Vagina (tissue), 2 donors: Measurements from ENCODE around the gene MPRIP. TPM values are rescaled to one million over a fixed set of nuclear protein-coding genes. Genes with fewer than 3 reads are reported as not detected.

Experiments
- DNase-seq, 2 donors: peaks; one replicate each; pipeline ENCODE4 v3.0.0-alpha.2; 2017; ENCODE audit errors: extremely low spot score in 2 of 2
- H3K27ac ChIP-seq: fragments of 200-600 bp; sonication (generic); one replicate; pipeline ENCODE4 v1.5.1; 2019
- H3K27me3 ChIP-seq: fragments of 200-600 bp; sonication (generic); one replicate; pipeline ENCODE4 v1.5.1; 2019
- H3K36me3 ChIP-seq, 2 donors: fragments of 200-600 bp; sonication (generic); one replicate each; pipeline ENCODE4 v1.5.1; 2017 to 2019
- H3K4me1 ChIP-seq: fragments of 200-600 bp; sonication (generic); one replicate; pipeline ENCODE4 v1.5.1; 2019
- H3K4me3 ChIP-seq, 2 donors: fragments of 200-600 bp; sonication (generic); 1 replicate in 1 of 2; 2 replicates in 1 of 2; pipeline ENCODE4 v1.5.1; 2016 to 2019
- H3K9me3 ChIP-seq: fragments of 200-600 bp; sonication (generic); one replicate; pipeline ENCODE4 v1.5.1; 2019
- CTCF ChIP-seq, 3 experiments: fragments of 450-650 bp in 2 of 3; fragments of 200-600 bp in 1 of 3; sonication (generic) in 1 of 3; IDR thresholded peaks; one replicate each; pipeline ENCODE4 v1.5.1; 2017 to 2019; ENCODE audit warnings: antibody characterized with exemption in 3 of 3, mild to moderate bottlenecking in 2 of 3, moderate library complexity in 2 of 3
- POLR2A ChIP-seq, 2 donors: fragments of 450-650 bp; IDR thresholded peaks; one replicate each; pipeline ENCODE4 v1.6.1; 2017; ENCODE audit warnings: antibody characterized with exemption in 2 of 2, mild to moderate bottlenecking in 2 of 2, moderate library complexity in 2 of 2
- POLR2AphosphoS5 ChIP-seq, 2 donors: sonication (generic); formaldehyde crosslinking; IDR thresholded peaks; one replicate each; pipeline ENCODE4 v1.9.0; 2017; ENCODE audit warnings: antibody characterized with exemption in 2 of 2, mild to moderate bottlenecking in 2 of 2, low read depth in 1 of 2; ENCODE audit not compliant: insufficient read depth in 1 of 2
- intact Hi-C: fragments of 100-400 bp; cut with DNase I; formaldehyde crosslinking; loops from one replicate; pipeline ENCODE4 v1.15.1; 2023
- total RNA-seq: library from RNA; depleted of rRNA; stranded (reverse); fragments of >200 nt; gene quantifications from one replicate; pipeline ENCODE4 v1.2.3, GENCODE V29; 2016

The MPRIP gene
- total RNA-seq, 1 donor from 2014 or later: 202 TPM

DNA sequence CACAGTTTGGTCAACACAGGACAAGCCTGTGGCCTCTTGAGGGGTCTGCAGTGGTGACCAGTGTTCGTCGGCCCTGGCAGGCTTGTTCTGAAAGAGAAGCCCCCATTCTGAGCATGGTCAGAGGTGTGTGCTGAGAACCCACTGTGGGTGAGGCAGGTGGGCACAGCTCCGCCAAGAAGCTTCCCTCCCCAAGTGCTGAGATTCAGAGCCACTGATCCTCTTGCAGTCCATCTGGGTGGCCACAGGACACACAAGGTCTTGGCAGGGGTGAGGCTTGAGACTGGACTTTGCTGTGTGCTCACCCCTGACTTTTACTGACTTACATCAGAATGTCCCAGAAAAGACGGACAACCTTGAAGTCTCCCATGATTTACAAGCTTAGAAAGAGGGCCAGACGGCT, 18.7 kb downstream of the MPRIP start:
- H3K27ac ChIP-seq: no peak overlapping the region
- no peak for DNase-seq
- intact Hi-C loops: no loop called here

GRCh38 chr17:17061516-17061915, 19.3 kb downstream of the MPRIP start:
- Histone ChIP-seq H3K4me3 (no peak overlapping the region), H3K27ac (no peak overlapping the region), H3K27me3 (no peaks in the 10 kb centered on the region), H3K9me3 (no peaks in the 10 kb centered on the region), H3K36me3 (peaks cover 0 to 6% of the 10 kb centered on the region in 2 donors), H3K4me1 (peaks cover 83% of the 10 kb centered on the region)
- intact Hi-C loops: no loop called here
- DNase-seq: no peak
- no peak for TF ChIP-seq POLR2AphosphoS5 (IDR thresholded peaks at IDR 0.05; ENCODE audit: insufficient read depth in 1 of 2, low read depth in 1 of 2)
- no peak for TF ChIP-seq POLR2A (IDR thresholded peaks at IDR 0.05)
- no peak for TF ChIP-seq CTCF (IDR thresholded peaks at IDR 0.05)

More for the DNA sequence above, 18.7 kb downstream of the MPRIP start:
- Histone ChIP-seq H3K9me3 (no peaks in the 10 kb centered on the region), H3K4me1 (peaks cover 89% of the 10 kb centered on the region), H3K4me3 (no peak overlapping the region), H3K36me3 (peaks cover 0 to 6% of the 10 kb centered on the region in 2 donors), H3K27me3 (no peaks in the 10 kb centered on the region)
- TF ChIP-seq POLR2A (IDR thresholded peaks at IDR 0.05): no peak
- no peak for TF ChIP-seq CTCF (IDR thresholded peaks at IDR 0.05)
- TF ChIP-seq POLR2AphosphoS5 (IDR thresholded peaks at IDR 0.05; ENCODE audit: insufficient read depth in 1 of 2, low read depth in 1 of 2): no peak

DNA sequence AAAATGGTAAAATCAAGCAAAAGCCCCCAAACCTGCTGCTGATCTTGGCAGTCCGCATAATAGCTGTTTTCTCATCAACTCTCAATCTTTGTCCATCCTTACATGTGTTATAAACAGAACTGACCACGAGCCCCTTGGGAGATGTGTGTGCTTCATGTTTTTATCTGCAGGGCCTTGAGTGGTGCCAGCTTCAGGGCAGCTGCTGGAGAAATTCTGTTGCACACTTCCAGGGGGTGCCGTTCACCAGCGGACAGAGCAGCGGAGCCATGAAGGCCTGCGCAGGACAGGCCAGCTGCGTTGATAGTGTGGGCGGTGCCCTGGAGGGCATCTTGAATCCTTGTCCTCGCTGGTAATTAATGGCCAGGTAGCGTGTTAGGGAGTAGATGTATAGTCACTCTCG, 20.1 kb downstream of the MPRIP start:
- Histone ChIP-seq H3K4me1 (peaks cover 82% of the 10 kb centered on the region), H3K4me3 (no peak overlapping the region), H3K36me3 (peaks cover 0 to 4% of the 10 kb centered on the region in 2 donors), H3K9me3 (no peaks in the 10 kb centered on the region), H3K27me3 (no peaks in the 10 kb centered on the region), H3K27ac (no peak overlapping the region)
- no peak for TF ChIP-seq POLR2A (IDR thresholded peaks at IDR 0.05)
- TF ChIP-seq CTCF (IDR thresholded peaks at IDR 0.05): no peak
- TF ChIP-seq POLR2AphosphoS5 (IDR thresholded peaks at IDR 0.05; ENCODE audit: insufficient read depth in 1 of 2, low read depth in 1 of 2): no peak
- DNase-seq: no peak
- intact Hi-C loops: no loop called here

- DNase-seq: no peak
- H3K36me3 ChIP-seq: no peaks in the 10 kb centered on the region
- no peaks in the 10 kb centered on the region for H3K27me3 ChIP-seq
- TF ChIP-seq POLR2AphosphoS5 (IDR thresholded peaks at IDR 0.05; ENCODE audit: insufficient read depth in 1 of 2, low read depth in 1 of 2) (no peak), POLR2A (IDR thresholded peaks at IDR 0.05) (no peak), CTCF (IDR thresholded peaks at IDR 0.05) (no peak)
- H3K27ac ChIP-seq: no peak overlapping the region
- intact Hi-C loops: no loop called here
- no peak overlapping the region for H3K4me3 ChIP-seq
- no peaks in the 10 kb centered on the region for H3K9me3 ChIP-seq
- H3K4me1 ChIP-seq: peaks cover 78% of the 10 kb centered on the region
Observed at GRCh38 chr17:17062866-17063265, 20.6 kb downstream of the MPRIP start.

- TF ChIP-seq CTCF (IDR thresholded peaks at IDR 0.05) (no peak), POLR2AphosphoS5 (IDR thresholded peaks at IDR 0.05; ENCODE audit: insufficient read depth in 1 of 2, low read depth in 1 of 2) (no peak), POLR2A (IDR thresholded peaks at IDR 0.05) (no peak)
- no peak for DNase-seq
- H3K4me1 ChIP-seq: peaks cover 70% of the 10 kb centered on the region
- no peaks in the 10 kb centered on the region for H3K27me3 ChIP-seq
- no peaks in the 10 kb centered on the region for H3K36me3 ChIP-seq
- intact Hi-C loops: no loop called here
- no peaks in the 10 kb centered on the region for H3K9me3 ChIP-seq
- H3K4me3 ChIP-seq: no peak overlapping the region
- H3K27ac ChIP-seq: no peak overlapping the region
Observed at GRCh38 chr17:17063546-17064122, 21.4 kb downstream of the MPRIP start.
